ENCODE data around the gene FBXO24. TPM values are rescaled to one million over a fixed set of nuclear protein-coding genes. Genes with fewer than 3 reads are reported as not detected.

The FBXO24 gene
- total and polyA plus RNA-seq, 4 donors, result 0.25 to 1.3 (median 0.33) TPM

DNA sequence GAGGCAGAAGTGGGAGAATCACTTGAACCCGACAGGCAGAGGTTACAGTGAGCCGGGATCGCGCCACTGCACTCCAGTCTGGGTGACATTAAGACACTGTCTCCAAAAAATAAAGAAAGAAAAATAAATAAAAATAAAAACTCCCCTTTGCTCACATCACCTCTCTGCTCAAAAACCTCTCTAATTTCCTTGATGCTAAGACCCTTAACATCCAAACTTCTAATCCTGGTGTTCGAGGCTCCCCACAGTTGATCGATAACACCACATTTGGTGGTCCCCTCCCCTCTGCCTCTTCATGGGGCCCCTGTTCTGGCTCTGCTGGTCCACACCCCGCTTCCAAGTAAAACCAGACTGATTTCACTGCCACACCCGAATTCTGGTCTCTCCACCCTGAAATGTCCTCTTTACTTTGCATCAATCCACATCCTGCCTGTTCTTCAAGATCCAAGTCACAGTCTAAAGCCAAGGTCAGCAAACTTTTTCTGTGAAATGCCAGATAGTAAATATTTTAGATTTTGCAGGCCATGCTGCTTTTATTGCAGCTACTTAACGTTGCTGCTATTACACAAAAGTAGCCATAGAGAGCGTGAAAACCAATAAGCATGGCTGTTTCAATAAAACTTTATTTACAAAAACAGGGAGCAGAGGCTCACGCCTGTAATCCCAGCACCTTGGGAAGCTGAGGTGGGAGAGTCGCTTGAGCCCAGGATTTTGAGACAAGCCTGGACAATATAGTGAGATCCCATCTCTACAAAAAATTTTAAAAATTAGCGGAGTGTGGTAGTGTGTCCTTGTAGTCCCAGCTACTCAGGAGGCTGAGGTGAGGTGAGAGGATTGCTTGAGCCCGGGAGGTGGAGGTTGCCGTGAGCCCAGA lies 38.1 kb downstream of the FBXO24 start:
- H3K9me3 ChIP-seq (ENCODE audit: control insufficient read depth in 4 of 4, insufficient read depth in 3 of 4, low read length in 3 of 4), result no peaks in the 10 kb centered on the region
- H3K4me1 ChIP-seq (ENCODE audit: control insufficient read depth in 5 of 5, insufficient read depth in 5 of 5, low read length in 5 of 5), result peaks cover 0 to 6% (median 0%) of the 10 kb centered on the region in 5 donors
- H3K9ac ChIP-seq (ENCODE audit: insufficient read depth in 1 of 2, low read length in 2 of 2), result no peak overlapping the region
- no peaks in the 10 kb centered on the region for H3K27me3 ChIP-seq (ENCODE audit: control insufficient read depth in 3 of 3, insufficient read depth in 3 of 3, low read length in 2 of 3)
- TF ChIP-seq, protein P1, sequence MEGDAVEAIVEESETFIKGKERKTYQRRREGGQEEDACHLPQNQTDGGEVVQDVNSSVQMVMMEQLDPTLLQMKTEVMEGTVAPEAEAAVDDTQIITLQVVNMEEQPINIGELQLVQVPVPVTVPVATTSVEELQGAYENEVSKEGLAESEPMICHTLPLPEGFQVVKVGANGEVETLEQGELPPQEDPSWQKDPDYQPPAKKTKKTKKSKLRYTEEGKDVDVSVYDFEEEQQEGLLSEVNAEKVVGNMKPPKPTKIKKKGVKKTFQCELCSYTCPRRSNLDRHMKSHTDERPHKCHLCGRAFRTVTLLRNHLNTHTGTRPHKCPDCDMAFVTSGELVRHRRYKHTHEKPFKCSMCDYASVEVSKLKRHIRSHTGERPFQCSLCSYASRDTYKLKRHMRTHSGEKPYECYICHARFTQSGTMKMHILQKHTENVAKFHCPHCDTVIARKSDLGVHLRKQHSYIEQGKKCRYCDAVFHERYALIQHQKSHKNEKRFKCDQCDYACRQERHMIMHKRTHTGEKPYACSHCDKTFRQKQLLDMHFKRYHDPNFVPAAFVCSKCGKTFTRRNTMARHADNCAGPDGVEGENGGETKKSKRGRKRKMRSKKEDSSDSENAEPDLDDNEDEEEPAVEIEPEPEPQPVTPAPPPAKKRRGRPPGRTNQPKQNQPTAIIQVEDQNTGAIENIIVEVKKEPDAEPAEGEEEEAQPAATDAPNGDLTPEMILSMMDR (IDR thresholded peaks at IDR 0.05; ENCODE audit: control extremely low read depth, extremely low read depth), result no peak
- H3K36me3 ChIP-seq (ENCODE audit: control insufficient read depth in 4 of 4, insufficient read depth in 4 of 4, low read length in 4 of 4), result peaks cover 0 to 1% (median 0%) of the 10 kb centered on the region in 4 donors
- DNase-seq (no peak), ATAC-seq (ENCODE audit: insufficient read depth, low FRiP score) (no peak)
- H3K4me3 ChIP-seq, result no peak overlapping the region
- 83 to 93% methylated on average over 15 of the region's 15 CpGs for WGBS, 2 donors
- no peak overlapping the region for H3K27ac ChIP-seq (ENCODE audit: low read depth in 1 of 2, low read length in 1 of 2)

DNA sequence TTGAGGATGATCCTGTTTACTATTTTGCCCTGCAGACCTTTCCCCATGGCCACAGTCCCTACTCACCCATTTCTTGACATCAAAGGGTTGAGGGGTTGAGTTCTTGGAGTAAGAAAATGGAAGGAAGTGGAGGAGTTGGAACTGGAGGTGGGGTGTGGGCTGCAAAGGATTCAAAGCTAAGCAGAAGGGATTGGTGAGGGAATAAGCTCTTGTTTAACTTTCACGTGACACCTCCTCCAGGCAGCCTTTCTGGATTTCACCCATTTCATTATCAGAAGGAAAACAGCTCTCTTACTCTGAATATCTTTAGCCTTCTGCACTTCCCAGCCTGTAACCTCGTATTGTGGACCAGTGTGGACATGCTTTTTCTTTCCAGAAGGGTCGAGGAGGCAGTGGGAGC lies 39.9 kb downstream of the FBXO24 start:
- Histone ChIP-seq H3K9me3 (ENCODE audit: control insufficient read depth in 4 of 4, insufficient read depth in 3 of 4, low read length in 3 of 4) (no peaks in the 10 kb centered on the region), H3K27me3 (ENCODE audit: control insufficient read depth in 3 of 3, insufficient read depth in 3 of 3, low read length in 2 of 3) (no peaks in the 10 kb centered on the region), H3K9ac (ENCODE audit: insufficient read depth in 1 of 2, low read length in 2 of 2) (no peak overlapping the region), H3K4me3 (no peak overlapping the region), H3K36me3 (ENCODE audit: control insufficient read depth in 4 of 4, insufficient read depth in 4 of 4, low read length in 4 of 4) (no peaks in the 10 kb centered on the region), H3K4me1 (ENCODE audit: control insufficient read depth in 5 of 5, insufficient read depth in 5 of 5, low read length in 5 of 5) (peaks cover 0 to 6% (median 0%) of the 10 kb centered on the region in 5 donors), H3K27ac (ENCODE audit: low read depth in 1 of 2, low read length in 1 of 2) (no peak overlapping the region)
- ATAC-seq (ENCODE audit: insufficient read depth, low FRiP score) (no peak), DNase-seq (no peak)
- whole genome bisulfite sequencing, 2 donors, result 16 to 30% methylated on average over 3 of the region's 3 CpGs
- TF ChIP-seq, protein P1 (IDR thresholded peaks at IDR 0.05; ENCODE audit: control extremely low read depth, extremely low read depth), result no peak

DNA sequence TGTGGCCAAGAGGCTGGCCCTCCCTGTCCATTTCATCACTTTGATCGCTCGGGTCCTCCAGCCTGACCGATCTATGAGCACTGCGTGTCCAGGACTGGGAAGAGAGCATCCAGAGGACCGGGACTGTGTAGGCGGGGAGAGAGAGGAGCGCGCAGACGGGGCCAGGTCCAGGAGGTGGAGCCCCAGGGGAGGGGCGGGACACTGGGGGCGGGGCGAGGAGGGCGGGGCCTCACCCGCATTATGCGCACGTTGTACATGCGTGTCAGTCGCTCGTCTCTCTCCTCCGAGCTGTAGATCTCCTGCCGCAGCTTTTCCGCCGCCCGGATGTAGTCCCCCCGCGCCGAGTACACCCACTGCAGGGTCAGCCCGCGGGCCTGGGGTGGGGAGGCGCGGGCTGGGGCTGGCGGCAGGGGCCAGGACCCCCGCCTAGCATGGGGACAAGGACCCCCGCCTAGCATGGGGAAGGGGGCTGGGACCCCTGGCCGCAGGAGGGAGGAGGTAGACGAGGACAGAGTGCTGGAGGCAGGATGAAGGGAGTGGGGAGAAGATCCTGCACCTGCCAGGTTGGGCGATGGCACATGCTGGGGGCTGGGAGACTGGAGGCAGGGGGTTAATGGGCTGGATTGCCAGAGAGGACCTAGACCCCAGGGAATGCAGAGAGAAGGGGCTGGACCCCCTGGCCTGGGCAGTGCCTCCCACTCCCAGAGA lies 40.6 kb downstream of the FBXO24 start:
- Histone ChIP-seq H3K4me3 (no peak overlapping the region), H3K4me1 (ENCODE audit: control insufficient read depth in 5 of 5, insufficient read depth in 5 of 5, low read length in 5 of 5) (peaks cover 0 to 6% (median 0%) of the 10 kb centered on the region in 5 donors), H3K9ac (ENCODE audit: insufficient read depth in 1 of 2, low read length in 2 of 2) (no peak overlapping the region), H3K27me3 (ENCODE audit: control insufficient read depth in 3 of 3, insufficient read depth in 3 of 3, low read length in 2 of 3) (no peaks in the 10 kb centered on the region), H3K27ac (ENCODE audit: low read depth in 1 of 2, low read length in 1 of 2) (no peak overlapping the region), H3K36me3 (ENCODE audit: control insufficient read depth in 4 of 4, insufficient read depth in 4 of 4, low read length in 4 of 4) (no peaks in the 10 kb centered on the region), H3K9me3 (ENCODE audit: control insufficient read depth in 4 of 4, insufficient read depth in 3 of 4, low read length in 3 of 4) (no peaks in the 10 kb centered on the region)
- DNase-seq (peak; percentile 82 to 91 (median 89)), ATAC-seq (ENCODE audit: insufficient read depth, low FRiP score) (peak; percentile 93)
- TF ChIP-seq, protein P1 (IDR thresholded peaks at IDR 0.05; ENCODE audit: control extremely low read depth, extremely low read depth), result no peak
- WGBS, 2 donors, result 3% methylated on average over 36 to 37 of the region's 37 CpGs

Measured in lung (tissue), 12 donors.